OCI-LY7 (cell line): ENCODE measurements around the gene SMOC2. TPM values are rescaled to one million over a fixed set of nuclear protein-coding genes. Genes with fewer than 3 reads are reported as not detected.

ENCODE experiments used
- BruUV-seq: library from RNA; stranded (reverse); fragments of 400-500 nt; replicated peaks from 2 replicates; lab custom pipeline; 2021; lab: Mats Ljungman, UMichigan
- CTCF ChIA-PET: fragments of 300-600 bp; sonication (Branson Sonifier 250); formaldehyde crosslinking; loops from one replicate; lab custom pipeline; 2022; ENCODE audit warnings: antibody characterized with exemption; ENCODE audit not compliant: unreplicated experiment; lab: Charles Lee
- POLR2A ChIA-PET: fragments of 300-600 bp; sonication (Branson Sonifier 250); formaldehyde crosslinking; loops from one replicate; lab custom pipeline; 2022; ENCODE audit warnings: antibody characterized with exemption; lab: Charles Lee
- DNase-seq: peaks from one replicate; pipeline ENCODE4 v3.0.0-alpha.2; 2015; ENCODE audit warnings: low spot score
- H2AFZ ChIP-seq: fragments of 200-600 bp; sonication (generic), shearing (Covaris generic); 2 replicates; pipeline ENCODE4 v1.6.1; 2014; ENCODE audit warnings: mild to moderate bottlenecking, antibody characterized with exemption, low read length, moderate library complexity
- H3K27ac ChIP-seq: fragments of 200-600 bp; sonication (generic); 2 replicates; pipeline ENCODE4 v1.5.1; 2014; ENCODE audit warnings: mixed run types, low read depth, mild to moderate bottlenecking, moderate library complexity, low read length, inconsistent platforms; ENCODE audit not compliant: poor library complexity, severe bottlenecking
- H3K36me3 ChIP-seq: fragments of 200-600 bp; sonication (generic); 2 replicates; pipeline ENCODE4 v1.6.1; 2014; ENCODE audit warnings: mild to moderate bottlenecking, antibody characterized with exemption, low read length, moderate library complexity, mixed read lengths; ENCODE audit not compliant: insufficient read depth
- H3K4me1 ChIP-seq: fragments of 200-600 bp; sonication (generic); 2 replicates; pipeline ENCODE4 v1.5.1; 2014; ENCODE audit warnings: mild to moderate bottlenecking, low read length; ENCODE audit not compliant: insufficient read depth, poor library complexity, severe bottlenecking
- H3K4me2 ChIP-seq: fragments of 200-600 bp; sonication (generic); 2 replicates; pipeline ENCODE4 v1.6.1; 2014; ENCODE audit warnings: mild to moderate bottlenecking, low read length
- H3K4me3 ChIP-seq: fragments of 200-600 bp; sonication (generic); 2 replicates; pipeline ENCODE4 v1.5.1; 2014; ENCODE audit warnings: mild to moderate bottlenecking, low read depth, low read length; ENCODE audit not compliant: poor library complexity, severe bottlenecking
- H3K79me2 ChIP-seq: fragments of 200-600 bp; sonication (generic); 2 replicates; pipeline ENCODE4 v1.6.1; 2016; ENCODE audit warnings: low read depth, mild to moderate bottlenecking, low read length, moderate library complexity, mixed read lengths; ENCODE audit not compliant: insufficient read depth
- H3K9me2 ChIP-seq: fragments of 200-600 bp; sonication (generic); 2 replicates; pipeline ENCODE4 v1.6.1; 2016; ENCODE audit warnings: mild to moderate bottlenecking, low read length, mixed read lengths; ENCODE audit not compliant: insufficient read depth
- H3K9me3 ChIP-seq: fragments of 200-600 bp; sonication (generic); 2 replicates; pipeline ENCODE4 v1.6.1; 2014; ENCODE audit warnings: mild to moderate bottlenecking, mixed run types, low read length, mixed read lengths
- H4K20me1 ChIP-seq: fragments of 200-600 bp; sonication (generic); 2 replicates; pipeline ENCODE4 v1.6.1; 2014; ENCODE audit warnings: mild to moderate bottlenecking, antibody characterized with exemption, low read length, moderate library complexity, mixed read lengths; ENCODE audit not compliant: insufficient read depth
- CTCF ChIP-seq: fragments of 200-600 bp; sonication (generic); conservative IDR thresholded peaks from 2 replicates; pipeline ENCODE4 v1.5.1; 2014; ENCODE audit warnings: mild to moderate bottlenecking, antibody characterized with exemption, low read length, moderate library complexity, mixed read lengths
- EZH2phosphoT487 ChIP-seq: fragments of 200-600 bp; sonication (generic); IDR thresholded peaks from 2 replicates; pipeline ENCODE4 v1.6.1; 2018; ENCODE audit warnings: low read depth, borderline replicate concordance, mild to moderate bottlenecking, mixed run types, antibody characterized with exemption, low read length, moderate library complexity, mixed read lengths
- intact Hi-C: fragments of 100-400 bp; cut with micrococcal nuclease; formaldehyde crosslinking; loops from one replicate; pipeline ENCODE4 v1.10.0; 2022; ENCODE audit not compliant: unreplicated experiment
- total RNA-seq, 2 experiments: library from RNA; depleted of rRNA in 1 of 2; stranded (reverse); fragments of >200 nt in 1 of 2; shearing (Covaris generic) in 1 of 2; gene quantifications; 2 replicates each; pipeline ENCODE4 v1.2.3, GENCODE V29; 2014 to 2022

SMOC2 gene
- total RNA-seq, 2 experiments from 2014 or later = not detected

- BruUV-seq = no TSS peak
- intact Hi-C loops = no loop called here
- Histone ChIP-seq H3K36me3 (no peaks in the 10 kb centered on the region), H3K79me2 (no peaks in the 10 kb centered on the region), H3K9me2 (no peaks in the 10 kb centered on the region), H3K4me3 (no peak overlapping the region), H4K20me1 (no peaks in the 10 kb centered on the region), H3K4me2 (no peak overlapping the region), H2AFZ (no peak overlapping the region), H3K9me3 (no peaks in the 10 kb centered on the region), H3K4me1 (no peaks in the 10 kb centered on the region), H3K27ac (no peak overlapping the region)
- TF ChIP-seq CTCF = no peak
- TF ChIP-seq EZH2phosphoT487 = no peak
- no peak for DNase-seq
- ChIA-PET POLR2A (interaction anchor here (0.7 to 1.2 kb wide), 2 partner anchors 8 to 46 kb away, joined by 3 read pairs; no protein-coding TSS in a partner anchor), CTCF (no interaction called here)
Measured at GRCh38 chr6:168540713-168541291, 99.8 kb downstream of the SMOC2 start.

- H3K79me2 ChIP-seq = no peaks in the 10 kb centered on the region
- POLR2A ChIA-PET = interaction anchor here (0.7 kb wide), 1 partner anchor 45 kb away, joined by 3 read pairs; no protein-coding TSS in a partner anchor
- no peak overlapping the region for H3K4me3 ChIP-seq
- no peak overlapping the region for H3K4me2 ChIP-seq
- no peak for DNase-seq
- H2AFZ ChIP-seq = no peak overlapping the region
- no peaks in the 10 kb centered on the region for H3K9me3 ChIP-seq
- BruUV-seq = no TSS peak
- intact Hi-C loops = no loop called here
- no peaks in the 10 kb centered on the region for H3K4me1 ChIP-seq
- H3K9me2 ChIP-seq = no peaks in the 10 kb centered on the region
- no peaks in the 10 kb centered on the region for H3K36me3 ChIP-seq
- H4K20me1 ChIP-seq = no peaks in the 10 kb centered on the region
- H3K27ac ChIP-seq = no peak overlapping the region
- TF ChIP-seq CTCF = no peak
- no peak for TF ChIP-seq EZH2phosphoT487
- CTCF ChIA-PET = no interaction called here
Measured at GRCh38 chr6:168541307-168541706, 100.3 kb downstream of the SMOC2 start.

GRCh38 chr6:168542301-168542700 lies 101.3 kb downstream of the SMOC2 start:
- BruUV-seq = no TSS peak
- TF ChIP-seq CTCF = no peak
- no peak for TF ChIP-seq EZH2phosphoT487
- H3K27ac ChIP-seq = no peak overlapping the region
- H4K20me1 ChIP-seq = no peaks in the 10 kb centered on the region
- no peaks in the 10 kb centered on the region for H3K36me3 ChIP-seq
- no peaks in the 10 kb centered on the region for H3K9me2 ChIP-seq
- H3K9me3 ChIP-seq = no peaks in the 10 kb centered on the region
- H3K79me2 ChIP-seq = no peaks in the 10 kb centered on the region
- no peak overlapping the region for H2AFZ ChIP-seq
- DNase-seq = no peak
- ChIA-PET POLR2A (no interaction called here), CTCF (no interaction called here)
- H3K4me1 ChIP-seq = no peaks in the 10 kb centered on the region
- no peak overlapping the region for H3K4me2 ChIP-seq
- intact Hi-C loops = no loop called here
- H3K4me3 ChIP-seq = no peak overlapping the region
